ENCODE measurements around the gene APOBEC3F. TPM values are rescaled to one million over a fixed set of nuclear protein-coding genes. Genes with fewer than 3 reads are reported as not detected.

The APOBEC3F gene
- total RNA-seq, 3 donors from 2014 or later (not counting 1 experiment from before 2014, with no cell fraction given): 30.1 to 54.4 (median 41.0) TPM

- Mint-ChIP-seq H3K27ac (peak overlapping the region; percentile 98 to 99), H3K4me3 (peak overlapping the region; percentile 10), H3K27me3 (ENCODE audit: low read depth in 2 of 2) (no peaks in the 10 kb centered on the region), H3K4me1 (peaks cover 84 to 90% of the 10 kb centered on the region in 2 donors), H3K36me3 (no peaks in the 10 kb centered on the region), H3K9me3 (no peaks in the 10 kb centered on the region)
- H3K4me1 ChIP-seq (ENCODE audit: control insufficient read depth, insufficient read depth, low read length): peaks cover 96% of the 10 kb centered on the region
- TF ChIP-seq CTCF (IDR thresholded peaks at IDR 0.05): no peak
- H3K36me3 ChIP-seq (ENCODE audit: control insufficient read depth, insufficient read depth, low read length): peaks cover 27% of the 10 kb centered on the region
- H3K27me3 ChIP-seq (ENCODE audit: control insufficient read depth, insufficient read depth, low read length): no peaks in the 10 kb centered on the region
- peak in 1 of 2 donors; percentile 38 for DNase-seq
- WGBS (ENCODE audit: insufficient coverage): 64% methylated on average over 18 of the region's 18 CpGs
- intact Hi-C loops (cut with micrococcal nuclease): no loop called here
- H3K27ac ChIP-seq (ENCODE audit: low read length): peak overlapping the region; percentile 98
- H3K9me3 ChIP-seq (ENCODE audit: control insufficient read depth, insufficient read depth, low read length): no peaks in the 10 kb centered on the region
- ATAC-seq: no peak
- H3K4me3 ChIP-seq (ENCODE audit: low read length): no peak overlapping the region
These were observed 47.4 kb downstream of the APOBEC3F start for GRCh38 chr22:39087881-39088684.

GRCh38 chr22:39088685-39089032 is 48.0 kb downstream of the APOBEC3F start:
- peak overlapping the region; percentile 98 for H3K27ac ChIP-seq (ENCODE audit: low read length)
- peaks cover 79 to 86% of the 10 kb centered on the region in 2 donors for H3K4me1 Mint-ChIP-seq

GRCh38 chr22:39089928-39090327 is 49.3 kb downstream of the APOBEC3F start:
- peak overlapping the region; percentile 90 for H3K4me3 Mint-ChIP-seq
- H3K4me1 ChIP-seq (ENCODE audit: control insufficient read depth, insufficient read depth, low read length): peaks cover 97% of the 10 kb centered on the region
- no peaks in the 10 kb centered on the region for H3K9me3 Mint-ChIP-seq
- H3K36me3 Mint-ChIP-seq: no peaks in the 10 kb centered on the region
- peak overlapping the region; percentile 98 to 99 for H3K27ac Mint-ChIP-seq
- H3K4me1 Mint-ChIP-seq: peaks cover 81 to 90% of the 10 kb centered on the region in 2 donors
- WGBS (ENCODE audit: insufficient coverage): 69% methylated on average over 6 of the region's 6 CpGs
- peak overlapping the region; percentile 98 for H3K27ac ChIP-seq (ENCODE audit: low read length)
- H3K27me3 ChIP-seq (ENCODE audit: control insufficient read depth, insufficient read depth, low read length): no peaks in the 10 kb centered on the region
- H3K36me3 ChIP-seq (ENCODE audit: control insufficient read depth, insufficient read depth, low read length): peaks cover 13% of the 10 kb centered on the region
- H3K27me3 Mint-ChIP-seq (ENCODE audit: low read depth in 2 of 2): no peaks in the 10 kb centered on the region
- ATAC-seq (no peak), DNase-seq (no peak)
- H3K9me3 ChIP-seq (ENCODE audit: control insufficient read depth, insufficient read depth, low read length): no peaks in the 10 kb centered on the region
- peak overlapping the region; percentile 22 for H3K4me3 ChIP-seq (ENCODE audit: low read length)
- no peak for TF ChIP-seq CTCF (IDR thresholded peaks at IDR 0.05)
- intact Hi-C loops (cut with micrococcal nuclease): loop anchor here (1.0 to 2.0 kb wide), 4 partner anchors 10 to 442 kb away; partner anchors contain the start of genes APOBEC3C and RPS19BP1

More at GRCh38 chr22:39088685-39089032, 48.0 kb downstream of the APOBEC3F start:
- Histone ChIP-seq H3K4me3 (ENCODE audit: low read length) (no peak overlapping the region), H3K36me3 (ENCODE audit: control insufficient read depth, insufficient read depth, low read length) (peaks cover 21% of the 10 kb centered on the region), H3K9me3 (ENCODE audit: control insufficient read depth, insufficient read depth, low read length) (no peaks in the 10 kb centered on the region), H3K4me1 (ENCODE audit: control insufficient read depth, insufficient read depth, low read length) (peaks cover 96% of the 10 kb centered on the region), H3K27me3 (ENCODE audit: control insufficient read depth, insufficient read depth, low read length) (no peaks in the 10 kb centered on the region)
- DNase-seq (no peak), ATAC-seq (no peak)
- 84% methylated on average over 5 of the region's 5 CpGs for WGBS (ENCODE audit: insufficient coverage)
- intact Hi-C loops (cut with micrococcal nuclease): no loop called here
- no peak for TF ChIP-seq CTCF (IDR thresholded peaks at IDR 0.05)
- H3K27ac Mint-ChIP-seq: peak overlapping the region; percentile 98 to 99
- H3K4me3 Mint-ChIP-seq: peak overlapping the region; percentile 0
- H3K27me3 Mint-ChIP-seq (ENCODE audit: low read depth in 2 of 2): no peaks in the 10 kb centered on the region
- no peaks in the 10 kb centered on the region for H3K9me3 Mint-ChIP-seq
- no peaks in the 10 kb centered on the region for H3K36me3 Mint-ChIP-seq
